HFFc6 (cell line): ENCODE results near the gene LRP4. TPM values are rescaled to one million over a fixed set of nuclear protein-coding genes. Genes with fewer than 3 reads are reported as not detected.

Source experiments
- DNase-seq: peaks from one replicate; pipeline ENCODE4 v3.0.0-alpha.2; 2018
- H3K27ac Mint-ChIP-seq: 2 replicates; pipeline ENCODE4 v1.8.0; 2020; ENCODE audit warnings: mild to moderate bottlenecking, mixed read lengths
- H3K27me3 Mint-ChIP-seq: 2 replicates; pipeline ENCODE4 v1.8.0; 2021; ENCODE audit warnings: mild to moderate bottlenecking, moderate library complexity, mixed read lengths; ENCODE audit not compliant: insufficient read depth
- H3K36me3 Mint-ChIP-seq: 2 replicates; pipeline ENCODE4 v1.8.0; 2021; ENCODE audit warnings: low read depth, mixed read lengths
- H3K4me1 Mint-ChIP-seq: 2 replicates; pipeline ENCODE4 v1.8.0; 2020; ENCODE audit warnings: low read depth, mixed read lengths
- H3K4me3 Mint-ChIP-seq: 2 replicates; pipeline ENCODE4 v1.8.0; 2020; ENCODE audit warnings: mild to moderate bottlenecking, moderate library complexity, mixed read lengths
- H3K9me3 Mint-ChIP-seq: 2 replicates; pipeline ENCODE4 v1.8.0; 2020; ENCODE audit warnings: mild to moderate bottlenecking, mixed read lengths
- CTCF ChIP-seq: fragments of 200-600 bp; sonication (generic); IDR thresholded peaks from 2 replicates; pipeline ENCODE4 v1.5.0; 2021; ENCODE audit warnings: antibody characterized with exemption, mild to moderate bottlenecking
- total RNA-seq, 6 experiments: library from RNA; stranded (reverse); fragmentation: NEBNext Ultra II Directional; extraction: Animal tissue kit (Norgen Biotek cat#: 25700); gene quantifications; 2 replicates in 1 of 6; 3 replicates in 5 of 6; pipeline ENCODE4 v1.2.3, GENCODE V29; 2021

LRP4 gene
- total RNA-seq, 6 experiments from 2014 or later, result 1.4 to 2.1 (median 1.8) TPM

GRCh38 chr11:46888636-46889035 is 29.7 kb downstream of the LRP4 start:
- no peak overlapping the region for H3K4me3 Mint-ChIP-seq
- no peaks in the 10 kb centered on the region for H3K4me1 Mint-ChIP-seq
- no peak overlapping the region for H3K27ac Mint-ChIP-seq
- H3K36me3 Mint-ChIP-seq, result no peaks in the 10 kb centered on the region
- no peak for TF ChIP-seq CTCF
- DNase-seq, result no peak
- peaks cover 6% of the 10 kb centered on the region for H3K27me3 Mint-ChIP-seq
- H3K9me3 Mint-ChIP-seq, result no peaks in the 10 kb centered on the region

- Mint-ChIP-seq H3K27ac (no peak overlapping the region), H3K4me3 (no peak overlapping the region), H3K36me3 (no peaks in the 10 kb centered on the region), H3K27me3 (peaks cover 6% of the 10 kb centered on the region), H3K4me1 (no peaks in the 10 kb centered on the region), H3K9me3 (no peaks in the 10 kb centered on the region)
- TF ChIP-seq CTCF, result no peak
- no peak for DNase-seq
Observed at GRCh38 chr11:46886211-46886610, 32.1 kb downstream of the LRP4 start.

DNA sequence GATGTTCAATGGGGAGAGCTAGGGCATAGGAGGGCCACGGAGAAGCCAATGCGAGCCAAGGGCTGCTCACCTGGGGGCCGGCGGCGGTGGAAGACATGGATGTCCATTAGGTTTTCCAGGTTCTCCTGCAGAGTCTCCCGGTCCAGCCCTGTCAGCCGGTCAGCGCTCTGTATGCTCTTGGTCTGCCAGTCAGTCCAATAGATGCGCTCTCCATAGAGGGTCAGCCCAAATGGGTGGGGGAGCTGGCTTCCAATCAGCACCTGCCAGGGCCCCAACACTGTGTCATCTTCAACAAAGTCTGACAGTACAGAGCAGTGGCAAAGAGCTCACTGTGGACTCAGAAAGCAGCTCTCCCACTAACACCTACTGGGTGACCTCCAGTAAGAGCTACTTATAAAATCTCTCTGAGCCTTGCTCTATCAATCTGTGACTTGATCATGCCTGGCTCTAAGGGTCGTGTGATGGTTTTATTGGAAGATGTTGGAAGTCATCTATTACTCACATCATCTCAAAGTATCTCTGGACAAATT is 39.2 kb downstream of the LRP4 start:
- peaks cover 2% of the 10 kb centered on the region; the same call in 1 of the 2 replicates for H3K27me3 Mint-ChIP-seq
- H3K4me1 Mint-ChIP-seq, result no peaks in the 10 kb centered on the region
- H3K36me3 Mint-ChIP-seq, result no peaks in the 10 kb centered on the region
- H3K4me3 Mint-ChIP-seq, result no peak overlapping the region
- no peak for DNase-seq
- H3K9me3 Mint-ChIP-seq, result no peaks in the 10 kb centered on the region
- no peak overlapping the region for H3K27ac Mint-ChIP-seq
- TF ChIP-seq CTCF, result no peak

- no peaks in the 10 kb centered on the region for H3K4me1 Mint-ChIP-seq
- no peaks in the 10 kb centered on the region for H3K9me3 Mint-ChIP-seq
- no peak overlapping the region for H3K27ac Mint-ChIP-seq
- H3K4me3 Mint-ChIP-seq, result no peak overlapping the region
- H3K27me3 Mint-ChIP-seq, result peaks cover 2% of the 10 kb centered on the region; the same call in 1 of the 2 replicates
- no peak for DNase-seq
- no peak for TF ChIP-seq CTCF
- no peaks in the 10 kb centered on the region for H3K36me3 Mint-ChIP-seq
Observed at GRCh38 chr11:46877580-46877979, 40.8 kb downstream of the LRP4 start.

DNA sequence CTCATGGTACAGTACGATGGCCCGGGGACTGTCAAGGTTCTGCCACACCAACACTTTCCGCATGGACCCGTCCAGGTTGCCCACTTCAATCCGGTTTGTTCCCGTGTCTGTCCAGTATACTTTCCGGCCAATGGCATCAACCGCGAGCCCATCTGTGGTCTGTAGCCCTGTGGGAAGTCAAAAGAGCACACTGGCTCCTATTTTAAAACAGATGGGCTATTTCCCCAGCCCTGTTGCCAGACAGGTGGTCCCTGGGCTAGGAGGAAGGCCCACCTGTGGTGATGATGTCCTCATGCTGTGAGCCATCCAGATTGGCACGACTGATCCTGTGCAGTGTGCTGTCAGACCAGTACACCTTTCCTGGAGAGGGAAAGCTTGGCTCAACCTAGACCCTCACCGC is 41.9 kb downstream of the LRP4 start:
- Mint-ChIP-seq H3K4me1 (no peaks in the 10 kb centered on the region), H3K27me3 (peaks cover 2% of the 10 kb centered on the region; the same call in 1 of the 2 replicates), H3K9me3 (no peaks in the 10 kb centered on the region), H3K36me3 (no peaks in the 10 kb centered on the region), H3K4me3 (no peak overlapping the region), H3K27ac (no peak overlapping the region)
- TF ChIP-seq CTCF, result no peak
- no peak for DNase-seq

DNA sequence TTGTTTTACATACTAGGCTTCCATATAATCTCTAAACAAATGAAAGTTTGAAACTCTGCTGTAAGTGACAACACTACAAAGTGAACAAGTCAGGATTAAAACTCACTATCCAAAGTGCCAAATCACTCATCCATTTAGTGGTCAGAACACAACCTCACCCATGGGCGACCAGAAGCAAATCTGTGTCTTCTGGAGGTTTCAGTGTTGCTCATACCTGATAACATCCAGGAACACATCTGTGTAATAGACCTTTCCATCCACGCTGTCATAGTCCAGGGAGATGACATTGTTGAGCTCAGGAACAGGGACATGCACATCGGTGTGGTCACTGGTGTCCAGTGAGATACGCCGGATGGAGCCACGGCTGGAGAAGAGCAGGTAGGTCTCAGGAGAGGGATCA is 43.8 kb downstream of the LRP4 start:
- H3K9me3 Mint-ChIP-seq, result no peaks in the 10 kb centered on the region
- H3K27ac Mint-ChIP-seq, result no peak overlapping the region
- no peaks in the 10 kb centered on the region for H3K36me3 Mint-ChIP-seq
- no peak for TF ChIP-seq CTCF
- H3K4me1 Mint-ChIP-seq, result no peaks in the 10 kb centered on the region
- DNase-seq, result no peak
- H3K4me3 Mint-ChIP-seq, result no peak overlapping the region
- H3K27me3 Mint-ChIP-seq, result no peaks in the 10 kb centered on the region
